Body of pancreas (tissue), 4 donors: Measurements from ENCODE around the gene RHBDD2. TPM values are rescaled to one million over a fixed set of nuclear protein-coding genes. Genes with fewer than 3 reads are reported as not detected.
"Not testable (repeated sequence)": the region's sequence is repeated elsewhere in the genome, so short reads cannot be mapped to it uniquely, and the experiment has no call there.

ENCODE experiments used
- ATAC-seq: fragments of 150-250 bp; one replicate; pipeline ENCODE4 v1.9.1; 2016
- DNase-seq, 4 donors: peaks; one replicate each; pipeline ENCODE4 v3.0.0-alpha.2; 2019
- H3K27ac ChIP-seq, 4 donors: fragments of 200-600 bp; sonication (generic); 1 replicate in 3 of 4; 2 replicates in 1 of 4; pipeline versions ENCODE4 v1.5.1 to v1.6.1; 2016 to 2019; ENCODE audit warnings: mild to moderate bottlenecking in 1 of 4, mixed read lengths in 1 of 4, moderate library complexity in 1 of 4
- H3K27me3 ChIP-seq, 2 donors: fragments of 200-600 bp; sonication (generic); one replicate each; pipeline ENCODE4 v1.6.0; 2016; ENCODE audit warnings: mild to moderate bottlenecking in 1 of 2
- H3K36me3 ChIP-seq, 2 donors: fragments of 200-600 bp; sonication (generic); replicated peaks in 1 of 2; 2 replicates each; pipeline ENCODE4 v1.5.1; 2016; ENCODE audit warnings: low read depth in 2 of 2; ENCODE audit not compliant: insufficient read depth in 1 of 2
- H3K4me1 ChIP-seq: fragments of 200-600 bp; sonication (generic); one replicate; pipeline ENCODE4 v1.6.0; 2016
- H3K4me3 ChIP-seq, 2 donors: fragments of 200-600 bp; sonication (generic); 1 replicate in 1 of 2; 2 replicates in 1 of 2; pipeline ENCODE4 v1.5.1; 2016 to 2019
- H3K9me3 ChIP-seq, 3 donors: fragments of 200-600 bp; sonication (generic); 1 replicate in 2 of 3; 2 replicates in 1 of 3; pipeline ENCODE4 v1.5.1; 2016
- CTCF ChIP-seq, 7 experiments: fragments of 450-650 bp in 4 of 7; fragments of 200-600 bp in 3 of 7; sonication (generic) in 3 of 7; IDR thresholded peaks; one replicate each; pipeline ENCODE4 v1.5.1; 2016 to 2019; ENCODE audit warnings: antibody characterized with exemption in 7 of 7
- POLR2A ChIP-seq, 3 donors: fragments of 450-650 bp; IDR thresholded peaks; one replicate each; pipeline ENCODE4 v1.6.1; 2016; ENCODE audit warnings: antibody characterized with exemption in 3 of 3, mild to moderate bottlenecking in 2 of 3
- WGBS, 2 donors: methylation state at CpG; one replicate each; pipeline ENCODE4 v1.1.5; 2017; 5-methylcytosine and 5-hydroxymethylcytosine counted together
- intact Hi-C: fragments of 100-400 bp; cut with DNase I; formaldehyde crosslinking; loops from one replicate; pipeline ENCODE4 v1.15.1; 2023
- total RNA-seq, 2 donors: library from RNA; depleted of rRNA; stranded (reverse); fragments of >200 nt; gene quantifications; one replicate each; pipeline ENCODE4 v1.1.0, GENCODE V29; 2016

The RHBDD2 gene
- total RNA-seq, 2 donors from 2014 or later = 18.7 to 41.2 TPM

GRCh38 chr7:75880242-75880641, 1.4 kb downstream of the RHBDD2 start:
- Histone ChIP-seq H3K27ac (no peak overlapping the region), H3K4me1 (peaks cover 17% of the 10 kb centered on the region), H3K4me3 (no peak overlapping the region), H3K9me3 (no peaks in the 10 kb centered on the region), H3K27me3 (no peaks in the 10 kb centered on the region), H3K36me3 (peaks cover 8 to 12% of the 10 kb centered on the region in 2 donors)
- ATAC-seq (no peak), DNase-seq (no peak)
- TF ChIP-seq CTCF (IDR thresholded peaks at IDR 0.05) (no peak), POLR2A (IDR thresholded peaks at IDR 0.05) (no peak)
- WGBS, 2 donors = 79 to 84% methylated on average over 4 of the region's 4 CpGs
- intact Hi-C loops = no loop called here

GRCh38 chr7:75881436-75882095, 2.7 kb downstream of the RHBDD2 start:
- H3K36me3 ChIP-seq = peaks cover 11 to 12% of the 10 kb centered on the region in 2 donors
- DNase-seq (no peak), ATAC-seq (no peak)
- no peaks in the 10 kb centered on the region for H3K9me3 ChIP-seq
- intact Hi-C loops = no loop called here
- peaks cover 17% of the 10 kb centered on the region for H3K4me1 ChIP-seq
- no peak for TF ChIP-seq POLR2A (IDR thresholded peaks at IDR 0.05)
- no peak for TF ChIP-seq CTCF (IDR thresholded peaks at IDR 0.05)
- WGBS, 2 donors = 85 to 90% methylated on average over 22 to 23 of the region's 23 CpGs
- no peak overlapping the region for H3K4me3 ChIP-seq
- H3K27ac ChIP-seq = no peak overlapping the region
- H3K27me3 ChIP-seq = no peaks in the 10 kb centered on the region

GRCh38 chr7:75883265-75883824, 4.5 kb downstream of the RHBDD2 start:
- ATAC-seq, H3K27ac ChIP-seq, H3K27me3 ChIP-seq, intact Hi-C loops, H3K4me3 ChIP-seq, DNase-seq, H3K9me3 ChIP-seq: not testable (repeated sequence)
- Histone ChIP-seq H3K4me1 (peaks cover 14% of the 10 kb centered on the region), H3K36me3 (peaks cover 11 to 12% of the 10 kb centered on the region in 2 donors)
- 87 to 95% methylated on average over 11 to 13 of the region's 13 CpGs for WGBS, 2 donors

GRCh38 chr7:75884476-75884875, 5.6 kb downstream of the RHBDD2 start:
- ATAC-seq (no peak), DNase-seq (no peak)
- no peak overlapping the region for H3K27ac ChIP-seq
- intact Hi-C loops = no loop called here
- H3K9me3 ChIP-seq = no peaks in the 10 kb centered on the region
- TF ChIP-seq CTCF (IDR thresholded peaks at IDR 0.05) = no peak
- TF ChIP-seq POLR2A (IDR thresholded peaks at IDR 0.05) = no peak
- WGBS, 2 donors = 83 to 89% methylated on average over 5 of the region's 5 CpGs
- H3K4me1 ChIP-seq = peaks cover 12% of the 10 kb centered on the region
- no peaks in the 10 kb centered on the region for H3K27me3 ChIP-seq
- H3K4me3 ChIP-seq = no peak overlapping the region
- H3K36me3 ChIP-seq = peaks cover 11 to 12% of the 10 kb centered on the region in 2 donors

GRCh38 chr7:75885036-75885435, 6.2 kb downstream of the RHBDD2 start:
- H3K36me3 ChIP-seq = peaks cover 11 to 12% of the 10 kb centered on the region in 2 donors
- whole genome bisulfite sequencing, 2 donors = 88 to 100% methylated on average over 3 of the region's 3 CpGs

More at GRCh38 chr7:75885036-75885435, 6.2 kb downstream of the RHBDD2 start:
- Histone ChIP-seq H3K4me3 (no peak overlapping the region), H3K4me1 (peaks cover 8% of the 10 kb centered on the region), H3K27me3 (no peaks in the 10 kb centered on the region), H3K9me3 (no peaks in the 10 kb centered on the region), H3K27ac (no peak overlapping the region)
- no peak for TF ChIP-seq POLR2A (IDR thresholded peaks at IDR 0.05)
- no peak for TF ChIP-seq CTCF (IDR thresholded peaks at IDR 0.05)
- intact Hi-C loops = no loop called here
- ATAC-seq (no peak), DNase-seq (no peak)
